Hematopoietic multipotent progenitor cell (in vitro differentiated cells): Measurements from ENCODE around the gene MAML2. TPM values are rescaled to one million over a fixed set of nuclear protein-coding genes. Genes with fewer than 3 reads are reported as not detected.

Experiments used
- DNase-seq, 3 donors: peaks; one replicate each; pipeline ENCODE4 v3.0.0-alpha.2; 2011 to 2015; ENCODE audit warnings: low read depth in 2 of 3, low spot score in 2 of 3
- total RNA-seq: library from RNA; depleted of rRNA; stranded (reverse); fragments of >200 nt; gene quantifications from one replicate; pipeline ENCODE4 v1.2.3, GENCODE V29; 2012

Gene MAML2
- 11.6 TPM for total RNA-seq

DNA sequence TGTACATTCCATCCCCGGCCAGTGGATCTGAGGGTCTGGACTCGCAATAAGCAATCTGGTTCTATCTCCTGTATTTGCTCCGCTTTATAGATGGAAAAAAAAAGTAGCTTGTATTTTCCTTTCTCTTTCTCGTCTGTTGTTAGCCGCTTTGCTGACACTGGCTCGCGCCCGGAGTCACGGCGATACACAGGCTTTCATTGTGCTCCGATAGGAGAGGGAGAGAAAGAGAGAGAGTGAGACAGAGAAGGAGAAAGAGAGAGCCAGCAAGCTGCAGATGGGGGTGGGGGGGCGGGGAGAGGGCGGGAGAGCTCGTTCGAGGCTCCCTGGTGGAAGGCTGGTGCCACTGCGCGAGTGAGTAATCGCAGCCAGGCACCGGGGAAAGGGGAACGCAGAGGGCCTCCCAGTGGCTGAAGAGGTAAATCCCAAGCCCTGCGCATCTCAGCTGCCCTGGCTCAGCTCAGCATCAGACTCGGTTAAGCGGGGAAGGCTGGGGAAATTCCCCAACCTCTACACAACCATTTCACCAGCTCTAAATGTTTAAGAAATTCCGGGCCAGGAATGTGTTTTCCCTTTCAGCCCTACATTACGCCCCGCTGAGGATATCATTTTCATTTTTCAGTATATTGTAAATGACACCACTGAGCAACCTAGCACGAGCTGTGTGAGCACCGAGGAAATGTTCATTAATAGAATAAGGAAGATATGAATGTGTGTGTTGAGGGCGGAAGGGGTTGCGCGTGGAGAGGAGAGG lies at the start of gene MAML2:
Gene MAML2 (minus strand): TSS at position 235 of the 751 bp plus-strand sequence. CDS start 1,300 bp downstream, outside the sequence.
- peak; percentile 76 to 94 (median 92) for DNase-seq

DNA sequence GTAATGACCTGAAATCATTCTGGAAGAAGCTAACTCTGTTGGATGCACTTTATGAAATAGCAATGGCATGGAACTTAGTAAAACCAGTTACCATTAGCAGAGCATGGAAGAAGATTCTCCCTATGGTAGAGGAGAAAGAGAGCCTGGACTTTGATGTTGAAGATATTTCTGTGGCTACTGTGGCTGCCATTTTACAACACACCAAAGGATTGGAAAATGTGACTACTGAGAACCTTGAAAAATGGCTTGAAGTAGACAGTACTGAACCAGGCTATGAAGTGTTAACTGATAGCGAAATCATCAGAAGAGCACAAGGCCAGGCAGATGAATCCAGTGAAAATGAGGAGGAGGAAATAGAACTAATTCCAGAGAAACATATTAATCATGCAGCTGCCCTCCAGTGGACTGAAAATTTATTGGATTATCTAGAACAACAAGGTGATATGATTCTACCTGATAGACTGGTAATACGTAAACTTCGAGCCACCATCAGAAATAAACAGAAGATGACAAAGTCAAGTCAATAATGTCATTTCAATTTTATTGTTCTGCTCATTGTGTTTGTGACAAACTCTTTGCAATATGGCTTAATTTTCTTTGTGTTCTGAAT lies 48.8 kb upstream of the MAML2 start:
- no peak for DNase-seq

DNA sequence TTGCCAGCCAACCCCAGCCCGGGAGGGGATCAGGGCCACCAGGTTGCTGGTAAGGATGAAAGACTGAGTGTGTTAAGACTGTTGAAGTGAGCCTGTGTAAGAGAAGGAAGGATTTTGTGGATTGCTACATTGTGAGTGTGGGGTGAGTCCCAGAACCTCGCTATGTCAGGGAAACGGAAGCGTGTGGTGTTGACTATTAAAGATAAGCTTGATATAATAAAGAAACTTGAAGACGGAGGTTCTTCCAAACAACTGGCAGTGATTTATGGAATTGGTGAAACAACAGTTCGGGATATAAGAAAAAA lies 47.4 kb upstream of the MAML2 start:
- peak in 2 of 3 donors; percentile 35 to 64 for DNase-seq

DNA sequence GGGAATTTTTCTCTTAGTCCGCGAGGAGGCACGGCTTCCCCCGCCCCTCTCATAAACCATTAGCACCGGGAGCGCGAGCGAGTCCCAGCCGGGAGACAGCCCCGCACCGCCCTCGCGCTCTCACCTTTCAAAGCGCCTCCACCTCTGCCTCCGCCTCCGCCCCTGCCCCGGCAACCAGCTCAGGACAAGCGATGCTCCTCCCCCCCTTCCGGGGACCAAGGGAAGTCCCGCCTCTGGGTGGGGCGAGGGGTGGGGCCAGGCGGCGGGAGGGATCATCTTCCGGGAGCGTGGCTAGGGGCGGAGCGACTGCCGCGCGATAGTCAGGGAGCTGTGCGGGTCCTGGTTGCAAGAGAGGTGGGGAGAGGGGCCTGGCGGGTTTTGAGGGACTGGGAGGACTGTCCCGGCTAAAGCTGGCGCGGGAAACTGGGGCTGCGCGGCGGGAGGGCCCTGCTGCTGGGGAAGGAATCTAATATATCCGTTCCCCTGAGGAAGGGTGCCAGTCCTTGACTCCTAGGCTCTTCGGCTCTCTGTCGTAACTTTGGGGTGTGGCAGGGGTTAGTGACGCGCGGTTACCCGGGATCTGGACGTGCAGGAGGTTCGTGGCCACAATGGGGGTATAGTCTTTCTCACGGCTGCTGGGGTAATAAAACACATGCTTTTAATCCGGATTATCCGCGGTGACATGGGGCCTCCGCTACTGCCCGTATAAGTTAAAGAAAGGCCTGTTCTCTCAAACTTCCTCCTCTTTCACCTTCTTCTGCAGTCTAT lies 46.9 kb upstream of the MAML2 start, which contains the start of the genes CCDC82 and JRKL:
Gene CCDC82 (minus strand): TSS at position 193 of the 768 bp plus-strand sequence. CDS start 5,165 bp downstream, outside the sequence.
Gene JRKL (plus strand): TSS at position 294 of the 768 bp plus-strand sequence. CDS start 637 bp downstream, outside the sequence.
- peak; percentile 93 to 97 (median 94) for DNase-seq

DNA sequence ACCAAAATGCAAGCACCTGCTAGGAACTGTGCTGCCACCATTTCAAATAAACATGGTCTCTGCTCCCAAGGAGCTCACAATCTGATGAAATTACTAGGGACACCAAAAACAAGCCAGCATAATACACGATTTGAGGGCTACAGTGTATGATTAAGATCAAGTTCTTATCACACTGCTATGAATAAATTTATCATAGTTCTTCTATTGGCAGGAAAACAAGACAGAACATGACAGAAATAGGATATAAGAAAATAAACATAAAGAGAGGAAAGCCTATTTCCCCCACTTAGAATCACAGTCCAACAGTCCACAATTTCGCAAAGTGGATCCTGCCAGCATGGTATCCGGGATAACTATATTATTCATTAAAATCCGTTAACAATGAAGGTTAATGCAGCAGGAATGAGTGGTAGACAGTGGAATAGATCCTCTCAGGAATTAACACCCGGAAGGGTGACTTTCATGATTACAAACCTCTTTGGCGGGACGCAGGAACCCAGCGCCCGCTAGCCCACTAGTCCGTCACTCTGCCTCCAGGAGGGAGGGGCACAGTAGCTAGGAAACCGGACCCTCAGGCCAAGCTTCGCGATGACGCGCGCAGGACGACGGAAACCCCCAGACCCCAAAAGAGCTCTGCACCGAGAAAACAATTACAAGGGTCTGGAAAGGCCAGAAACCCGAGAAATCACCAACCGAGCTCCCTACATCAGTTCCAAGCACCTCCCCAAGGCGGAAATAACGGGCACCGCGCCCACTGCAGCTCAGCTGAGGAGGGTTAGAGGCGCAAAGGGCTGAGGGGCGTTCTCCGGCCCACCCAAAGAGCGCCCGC lies 46.1 kb upstream of the MAML2 start:
- peak in 2 of 3 donors; percentile 68 to 80 for DNase-seq

DNA sequence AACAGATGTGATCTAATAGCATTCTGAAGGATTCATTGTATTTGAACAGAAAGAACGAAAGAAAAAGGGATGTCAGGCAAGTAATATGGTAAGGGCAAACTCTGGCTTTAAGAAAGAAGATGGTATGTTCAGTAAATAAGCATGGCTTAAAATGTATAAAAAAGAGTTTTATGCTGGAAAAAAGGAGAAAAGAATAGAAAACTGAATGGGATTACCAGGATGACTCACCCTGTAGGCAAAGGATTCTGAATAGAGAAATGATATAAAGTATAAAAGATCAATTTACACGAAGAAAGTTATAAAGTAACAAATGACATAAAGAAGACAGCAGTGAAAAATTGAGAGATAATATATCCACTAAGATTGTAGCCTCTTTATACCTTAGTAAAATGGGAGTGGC lies 42.2 kb upstream of the MAML2 start:
- DNase-seq: no peak

DNA sequence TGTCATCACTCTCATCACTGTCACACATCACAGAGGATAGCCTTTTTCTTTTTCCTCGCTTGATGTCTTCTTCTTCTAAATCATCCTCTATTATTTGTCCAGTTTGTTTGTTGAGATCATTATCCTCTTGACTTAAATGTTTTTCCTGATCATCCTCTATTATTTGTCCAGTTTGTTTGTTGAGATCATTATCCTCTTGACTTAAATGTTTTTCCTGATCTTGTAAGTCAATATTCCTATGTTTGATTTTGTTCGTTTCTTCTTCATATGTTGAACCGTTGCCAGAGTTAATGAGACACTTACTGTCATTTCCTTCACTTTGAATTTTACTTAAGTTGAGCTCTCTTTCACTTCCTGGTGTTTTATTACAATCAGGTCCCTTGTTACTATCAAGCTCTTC lies 41.2 kb upstream of the MAML2 start:
- DNase-seq: no peak

DNA sequence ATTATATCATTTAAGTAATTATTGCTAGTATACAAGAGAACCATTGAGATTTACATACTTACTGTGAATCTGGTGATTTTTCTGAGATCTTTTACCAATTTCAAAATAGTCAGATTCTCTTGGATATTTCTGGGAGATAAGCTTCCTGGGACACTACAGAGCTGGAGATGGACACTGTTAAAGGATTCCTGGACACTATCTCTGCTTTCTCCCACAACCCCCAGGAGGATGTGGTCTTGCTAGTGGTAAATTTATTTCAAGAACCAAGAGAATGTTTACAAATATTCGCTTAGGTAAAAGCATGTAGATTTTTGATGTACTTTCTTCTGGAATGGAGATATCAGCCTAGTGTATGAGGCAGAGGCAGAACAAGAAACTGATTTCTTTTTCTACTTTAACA lies 33.8 kb upstream of the MAML2 start:
- no peak for DNase-seq

DNA sequence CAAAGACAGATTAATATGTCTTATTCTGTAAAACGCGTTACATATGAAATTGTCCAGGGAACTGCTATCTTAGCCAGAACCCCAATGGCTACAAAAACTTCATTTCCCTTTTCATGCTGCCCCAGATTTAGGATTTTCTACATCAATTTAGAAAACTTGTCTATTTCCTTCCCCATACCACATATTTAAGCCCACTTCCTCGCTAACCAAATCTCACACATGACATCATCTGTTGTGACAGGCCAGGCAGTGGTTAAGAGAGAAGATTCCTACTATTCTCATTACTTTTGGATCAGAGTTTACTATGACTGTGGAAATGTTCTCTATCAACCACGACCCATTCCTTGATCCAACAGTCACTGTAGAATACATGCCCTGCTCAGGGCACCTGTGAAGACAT lies 30.8 kb upstream of the MAML2 start:
- DNase-seq: no peak

DNA sequence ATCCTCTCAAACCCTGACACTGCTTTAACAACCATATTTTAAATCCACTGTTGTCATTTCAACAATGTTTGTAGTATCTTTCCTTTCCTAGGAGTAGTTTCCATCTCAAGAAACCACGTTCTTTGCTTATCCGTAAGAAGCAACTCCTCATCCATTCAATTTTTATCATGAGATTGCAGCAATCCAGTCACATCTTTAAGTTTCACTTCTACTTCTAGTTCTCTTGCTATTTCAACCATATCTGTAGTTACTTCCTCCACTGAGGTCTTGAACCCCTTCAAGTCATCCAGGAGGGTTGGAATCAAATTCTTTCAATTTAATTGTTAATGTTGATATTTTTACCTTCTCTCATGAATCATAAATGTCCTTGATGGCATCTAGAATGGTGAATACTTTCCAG lies 24.3 kb upstream of the MAML2 start:
- DNase-seq: no peak

DNA sequence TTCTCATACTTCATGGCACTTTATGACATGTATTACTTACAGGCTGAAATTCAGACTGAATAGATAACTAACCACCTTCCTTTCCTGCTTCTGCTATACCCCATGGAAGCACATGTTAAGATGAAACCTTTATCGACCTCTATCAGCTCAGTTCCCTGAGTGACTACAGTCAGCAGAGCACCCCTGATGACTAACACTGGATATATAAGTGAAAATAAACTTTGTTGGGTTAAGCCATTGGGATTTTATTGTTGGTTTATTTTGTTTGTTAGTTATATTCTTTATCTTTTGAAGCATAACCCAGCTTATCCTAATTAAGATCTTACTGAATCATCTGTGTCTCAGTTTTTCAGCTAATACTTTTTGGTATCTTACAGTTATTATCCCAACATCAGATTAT lies 23.0 kb upstream of the MAML2 start:
- no peak for DNase-seq

DNA sequence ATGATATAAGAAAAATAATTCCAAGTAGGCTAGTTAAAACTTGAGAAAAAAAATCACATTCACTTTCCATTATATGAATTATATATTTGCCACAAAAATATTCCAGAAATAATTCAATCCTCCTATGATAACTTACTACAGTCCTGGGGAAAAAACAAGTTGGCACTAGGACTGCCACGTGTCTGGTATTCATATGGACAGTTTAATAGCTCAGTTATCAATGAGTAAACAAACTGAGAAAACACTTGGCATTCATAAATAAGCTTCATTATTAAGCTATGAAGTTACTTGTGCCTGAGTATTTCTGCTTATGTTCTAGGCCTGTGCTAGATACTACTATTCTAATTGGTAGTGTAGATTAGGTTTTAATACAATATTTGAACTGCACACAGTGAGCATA lies 22.5 kb upstream of the MAML2 start:
- no peak for DNase-seq

DNA sequence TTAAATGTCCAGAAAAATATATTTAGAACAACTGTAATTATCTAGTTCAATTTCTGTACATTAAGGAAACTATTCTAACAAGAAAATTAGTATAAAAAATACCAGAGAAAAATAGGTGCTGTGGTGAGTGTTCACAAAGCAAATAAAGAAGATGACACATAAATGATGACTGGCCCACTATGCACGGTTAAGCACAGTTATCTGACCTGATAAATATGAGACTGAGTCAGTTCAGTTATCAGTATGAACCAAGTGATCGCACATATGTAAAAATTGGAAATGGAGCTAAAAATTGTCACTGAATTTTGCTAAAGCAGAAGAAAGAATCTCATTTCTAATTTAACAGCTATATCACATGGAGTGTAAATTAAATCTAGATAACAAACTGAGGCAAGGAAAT lies 18.8 kb upstream of the MAML2 start:
- no peak for DNase-seq

DNA sequence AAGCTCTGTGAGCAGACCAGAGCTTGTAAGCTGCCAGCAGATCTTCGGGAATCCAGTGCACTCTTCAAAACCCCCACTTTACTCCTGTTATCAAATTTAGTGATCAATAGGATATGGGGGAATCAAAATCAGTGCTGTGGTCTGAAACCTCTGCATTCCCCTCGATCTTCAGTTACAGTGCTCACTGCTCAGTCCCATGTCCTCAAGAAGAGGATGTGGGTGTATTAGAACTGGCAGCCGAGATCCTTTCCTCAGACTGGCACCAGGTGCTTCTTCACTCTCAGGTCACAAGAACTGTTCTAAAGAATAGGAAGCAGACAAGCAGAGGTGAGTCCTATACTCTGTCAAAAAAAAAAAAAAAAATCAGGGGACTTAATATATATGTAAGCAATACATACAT lies 15.3 kb upstream of the MAML2 start:
- DNase-seq: no peak

DNA sequence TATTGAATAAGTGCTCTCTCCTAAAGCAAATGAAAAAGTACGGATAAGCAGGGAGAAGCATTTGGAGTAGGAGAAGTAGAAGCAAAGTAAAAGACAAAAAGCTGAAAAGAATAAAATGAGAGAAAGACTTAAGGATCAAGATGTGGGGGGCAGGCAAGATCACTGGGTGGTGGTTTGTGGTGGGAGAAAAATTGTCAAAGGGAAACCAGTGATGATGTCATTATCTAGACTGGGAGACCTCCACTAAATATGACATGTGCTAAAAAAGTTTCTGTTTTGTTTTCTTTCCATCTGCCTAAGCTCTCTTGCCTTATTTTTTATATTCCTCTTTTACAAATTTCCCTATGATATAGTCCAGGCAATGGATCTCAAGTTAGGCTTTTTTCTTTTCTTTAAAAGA lies 14.8 kb upstream of the MAML2 start:
- no peak for DNase-seq

DNA sequence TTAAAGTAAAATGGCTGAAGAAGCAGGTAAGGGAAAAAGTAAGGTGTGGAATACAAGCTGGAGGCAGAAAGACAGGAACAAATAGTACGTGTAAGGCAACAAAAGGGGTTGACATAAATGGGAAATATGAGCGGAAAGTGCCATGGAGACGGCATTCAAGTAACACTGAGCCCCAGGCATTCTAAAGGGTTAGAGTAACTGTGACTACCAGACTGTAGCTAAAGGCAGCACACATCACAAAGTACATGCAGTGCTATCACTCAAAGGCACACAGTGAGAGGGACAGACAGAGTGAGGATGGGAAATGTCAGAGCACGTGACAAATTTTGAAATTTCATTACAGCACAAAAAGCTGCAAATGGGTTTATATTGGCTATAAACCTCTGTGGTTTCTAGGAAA lies 13.9 kb upstream of the MAML2 start:
- DNase-seq: no peak

DNA sequence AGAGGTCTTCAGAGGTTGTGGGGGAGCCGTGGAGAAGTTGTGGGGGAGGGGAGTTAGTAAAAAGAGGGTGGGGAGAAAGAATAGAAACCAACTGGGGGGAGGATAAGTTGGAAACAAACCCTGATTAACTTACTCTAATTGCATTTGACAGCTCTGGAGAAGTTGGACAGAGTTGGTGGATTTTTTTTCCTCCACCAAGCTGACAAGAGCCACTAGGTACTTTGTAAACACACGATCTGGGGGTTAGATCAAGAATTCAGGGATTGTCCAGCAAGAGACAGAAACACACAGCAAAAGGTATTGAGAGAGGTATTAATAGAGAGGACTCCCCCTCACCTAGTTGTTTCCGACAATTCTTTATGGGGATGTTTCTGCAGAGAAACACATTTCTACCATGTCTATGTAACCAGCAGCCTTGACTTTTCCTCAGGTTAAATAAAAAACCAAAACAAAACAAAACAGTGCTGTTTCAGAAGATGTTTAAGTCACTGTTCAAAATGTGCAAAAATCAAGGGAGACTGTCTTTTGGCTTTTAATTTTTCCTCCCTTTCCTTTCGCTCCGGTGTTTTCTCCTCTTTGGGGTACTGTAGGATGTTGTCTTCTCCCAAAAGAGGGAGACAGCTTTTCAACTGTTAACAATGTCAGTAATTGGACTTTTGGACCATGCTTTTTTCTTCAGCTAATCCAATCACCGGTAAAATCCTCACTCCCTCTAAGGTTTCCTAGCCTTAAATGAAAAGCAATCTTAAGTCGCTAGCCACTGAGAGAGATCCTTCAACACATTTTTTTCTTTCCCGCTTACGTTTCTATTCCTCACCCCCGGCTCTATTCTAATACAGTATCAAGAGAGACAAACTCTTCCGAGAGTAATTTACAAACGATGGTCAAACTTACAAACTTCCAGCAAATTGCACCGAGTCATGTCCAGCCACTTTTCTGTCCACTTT lies 708 bp downstream of the MAML2 start:
- no peak for DNase-seq

DNA sequence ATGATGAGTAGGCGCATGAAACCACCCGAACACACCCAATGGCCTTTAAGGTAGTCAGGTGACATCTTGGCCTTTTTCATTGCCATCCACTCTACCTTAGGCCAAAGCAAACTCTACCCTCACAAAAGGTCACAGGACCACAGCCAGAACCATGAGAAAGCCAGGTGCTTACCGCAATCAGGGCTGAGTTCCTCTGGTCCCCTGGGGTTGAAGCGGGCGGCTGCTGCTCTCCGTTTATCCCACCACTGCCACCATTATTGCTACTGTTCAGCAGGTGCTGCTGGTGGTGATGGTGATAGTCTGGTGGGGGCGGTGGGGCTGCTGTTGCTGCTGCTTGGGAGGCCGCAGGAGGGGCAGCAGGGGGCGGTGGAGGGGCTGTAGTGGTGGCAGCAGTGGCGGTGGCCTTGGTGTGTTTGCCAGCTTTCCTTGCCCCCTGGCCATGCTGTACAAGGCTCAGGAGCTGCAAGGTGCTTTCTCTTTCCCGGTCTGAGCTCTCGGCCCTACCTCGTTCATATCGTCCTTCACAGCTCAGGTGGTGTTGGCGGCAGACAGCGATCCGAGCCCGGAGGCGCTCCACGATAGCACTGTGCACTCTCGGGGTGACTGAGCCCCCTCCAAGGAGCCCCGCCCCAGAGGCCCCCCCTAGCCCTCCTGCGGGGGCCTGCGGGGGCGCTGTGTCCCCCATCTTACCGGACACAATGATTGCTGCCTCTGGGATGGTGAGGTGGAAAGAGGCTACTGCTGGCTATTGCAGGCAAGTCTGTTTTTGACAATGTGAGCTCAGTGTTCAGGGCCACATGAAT lies 1.6 kb downstream of the MAML2 start:
- peak; percentile 42 to 81 (median 71) for DNase-seq

DNA sequence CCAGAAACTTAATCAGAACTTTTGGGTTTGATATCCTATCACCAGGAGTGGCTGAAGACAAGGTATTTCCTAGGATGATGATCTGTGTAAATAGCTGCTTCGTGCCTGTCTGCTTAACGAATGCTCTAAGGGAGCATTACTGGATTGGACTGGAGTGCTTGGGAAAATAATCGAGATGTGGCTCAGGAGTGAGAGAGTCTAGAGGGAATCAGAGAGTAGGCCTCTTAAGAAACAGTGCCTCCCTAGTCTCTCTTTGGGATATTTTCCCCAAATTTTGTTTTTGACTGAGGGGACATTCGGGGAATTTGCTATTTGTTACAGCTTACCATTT lies 2.5 kb downstream of the MAML2 start:
- no peak for DNase-seq
